Measurements from ENCODE around the gene GJA5.

DNA sequence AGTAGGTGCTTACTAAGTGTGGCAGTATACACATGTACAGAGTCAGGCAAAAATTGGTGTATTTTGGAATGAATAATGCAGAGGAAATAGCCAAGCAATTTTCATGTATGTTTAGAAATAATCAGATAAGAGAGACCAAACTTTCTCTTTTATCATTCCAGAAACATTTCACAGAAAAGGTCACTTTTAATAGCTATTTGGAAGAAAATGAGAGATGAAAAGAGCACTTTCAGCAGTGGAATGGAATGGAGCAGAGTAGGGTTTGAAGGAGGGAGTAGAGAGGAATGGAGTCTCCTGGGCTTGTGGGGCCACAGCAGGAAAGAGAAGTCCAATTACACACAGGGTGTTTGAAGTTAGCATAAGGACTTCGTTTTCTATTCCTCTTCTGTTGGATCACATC lies 48.8 kb upstream of the GJA5 start:
- TF ChIP-seq, protein P1, sequence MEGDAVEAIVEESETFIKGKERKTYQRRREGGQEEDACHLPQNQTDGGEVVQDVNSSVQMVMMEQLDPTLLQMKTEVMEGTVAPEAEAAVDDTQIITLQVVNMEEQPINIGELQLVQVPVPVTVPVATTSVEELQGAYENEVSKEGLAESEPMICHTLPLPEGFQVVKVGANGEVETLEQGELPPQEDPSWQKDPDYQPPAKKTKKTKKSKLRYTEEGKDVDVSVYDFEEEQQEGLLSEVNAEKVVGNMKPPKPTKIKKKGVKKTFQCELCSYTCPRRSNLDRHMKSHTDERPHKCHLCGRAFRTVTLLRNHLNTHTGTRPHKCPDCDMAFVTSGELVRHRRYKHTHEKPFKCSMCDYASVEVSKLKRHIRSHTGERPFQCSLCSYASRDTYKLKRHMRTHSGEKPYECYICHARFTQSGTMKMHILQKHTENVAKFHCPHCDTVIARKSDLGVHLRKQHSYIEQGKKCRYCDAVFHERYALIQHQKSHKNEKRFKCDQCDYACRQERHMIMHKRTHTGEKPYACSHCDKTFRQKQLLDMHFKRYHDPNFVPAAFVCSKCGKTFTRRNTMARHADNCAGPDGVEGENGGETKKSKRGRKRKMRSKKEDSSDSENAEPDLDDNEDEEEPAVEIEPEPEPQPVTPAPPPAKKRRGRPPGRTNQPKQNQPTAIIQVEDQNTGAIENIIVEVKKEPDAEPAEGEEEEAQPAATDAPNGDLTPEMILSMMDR (conservative IDR thresholded peaks at IDR 0.05; ENCODE audit: low read depth, low read length), result no peak
- TF ChIP-seq EZH2phosphoT487 (IDR thresholded peaks at IDR 0.05; ENCODE audit: borderline replicate concordance, low read length), result no peak
- no peak for TF ChIP-seq EZH2 (IDR thresholded peaks at IDR 0.05; ENCODE audit: low read length, unreplicated experiment)
